GM12878 (cell line): Measurements from ENCODE around the gene PLS3. TPM values are rescaled to one million over a fixed set of nuclear protein-coding genes. Genes with fewer than 3 reads are reported as not detected.
A peak's percentile ranks its signal among the peaks of the same experiment; 100 is the strongest.

Experiments used
- ATAC-seq: fragments of 200-7000 bp; cut with Tn5 transposase; 3 replicates; pipeline ENCODE4 v1.9.1; 2020; ENCODE audit warnings: mild to moderate bottlenecking, moderate library complexity
- BruUV-seq: library from RNA; stranded (reverse); fragments of 400-500 nt; replicated peaks from 2 replicates; lab custom pipeline; 2021; lab: Mats Ljungman, UMichigan
- CTCF ChIA-PET: fragments of 300-600 bp; sonication (Branson Sonifier 250); formaldehyde crosslinking; extraction: SDS; loops from one replicate; lab custom pipeline; 2021; ENCODE audit warnings: inconsistent platforms; lab: Yijun Ruan, JAX
- POLR2A ChIA-PET: fragments of 350-600 bp; formaldehyde crosslinking; extraction: SDS; loops from one replicate; lab custom pipeline; 2021; ENCODE audit warnings: inconsistent platforms; lab: Charles Lee
- RAD21 ChIA-PET: fragments of 300-600 bp; sonication (Branson Sonifier 250); formaldehyde crosslinking; loops from one replicate; lab custom pipeline; 2023; ENCODE audit warnings: antibody characterized with exemption; ENCODE audit not compliant: unreplicated experiment; lab: Charles Lee
- SMC1A ChIA-PET: fragments of 300-600 bp; sonication (Branson Sonifier 250); formaldehyde crosslinking; loops from one replicate; lab custom pipeline; 2023; ENCODE audit not compliant: unreplicated experiment, uncharacterized antibody; lab: Charles Lee
- DNase-seq: peaks from one replicate; pipeline ENCODE4 v3.0.0-alpha.2; 2011; ENCODE audit warnings: low read depth, low spot score
- FAIRE-seq: peaks from 3 replicates; lab custom pipeline; 2011; peaks lifted over from hg19 to GRCh38; lab: Jason Lieb, UNC
- H2AFZ ChIP-seq: 2 replicates; pipeline ENCODE4 v1.6.0; 2011; ENCODE audit warnings: low read depth, low read length, control low read depth; ENCODE audit not compliant: control insufficient read depth
- H3K27ac ChIP-seq: 2 replicates; pipeline ENCODE4 v1.5.1; 2011; ENCODE audit warnings: control low read depth; ENCODE audit not compliant: control insufficient read depth, insufficient read depth
- H3K27me3 ChIP-seq, 2 experiments: replicated peaks in 1 of 2; 2 replicates each; pipeline versions ENCODE4 v1.6.0 to v1.6.1; 2011; ENCODE audit warnings: low read length in 1 of 2; ENCODE audit not compliant: control insufficient read depth in 2 of 2, insufficient read depth in 2 of 2
- H3K36me3 ChIP-seq, 2 experiments: 2 replicates each; pipeline ENCODE4 v1.5.1; 2011; ENCODE audit warnings: low read length in 1 of 2; ENCODE audit not compliant: control insufficient read depth in 2 of 2, insufficient read depth in 2 of 2
- H3K4me1 ChIP-seq: 2 replicates; pipeline ENCODE4 v1.6.1; 2011; ENCODE audit warnings: mild to moderate bottlenecking, low read length, moderate library complexity, mixed read lengths; ENCODE audit not compliant: control insufficient read depth, insufficient read depth
- H3K4me2 ChIP-seq: 2 replicates; pipeline ENCODE4 v1.6.0; 2011; ENCODE audit warnings: control low read depth; ENCODE audit not compliant: control insufficient read depth, insufficient read depth
- H3K4me3 ChIP-seq: fragments of 200-600 bp; sonication (generic); 2 replicates; pipeline ENCODE4 v1.5.1; 2016
- H3K79me2 ChIP-seq: 2 replicates; pipeline ENCODE4 v1.6.0; 2011; ENCODE audit warnings: low read length; ENCODE audit not compliant: control insufficient read depth, insufficient read depth
- H3K9ac ChIP-seq: 2 replicates; pipeline ENCODE4 v1.8.0; 2011; ENCODE audit warnings: low read length, control low read depth, mixed read lengths; ENCODE audit not compliant: control insufficient read depth, insufficient read depth
- H3K9me3 ChIP-seq: replicated peaks from 3 replicates; pipeline ENCODE4 v1.5.1; 2011; ENCODE audit warnings: mild to moderate bottlenecking, low read length; ENCODE audit not compliant: control insufficient read depth, insufficient read depth
- H4K20me1 ChIP-seq: 2 replicates; pipeline ENCODE4 v1.6.0; 2011; ENCODE audit not compliant: control insufficient read depth, insufficient read depth
- CEBPB ChIP-seq, 2 experiments: fragments of 150-350 bp in 1 of 2; IDR thresholded peaks; 2 replicates each; pipeline ENCODE4 v1.6.1; 2012 to 2014; ENCODE audit warnings: low read depth in 2 of 2, low read length in 2 of 2, borderline replicate concordance in 1 of 2, inconsistent platforms in 1 of 2
- CHD4 ChIP-seq: fragments of 200-600 bp; sonication (generic); IDR thresholded peaks from 2 replicates; pipeline ENCODE4 v1.6.1; 2016; ENCODE audit warnings: mild to moderate bottlenecking
- ETV6 ChIP-seq, 2 experiments: fragments of 450-650 bp in 1 of 2; IDR thresholded peaks in 1 of 2; conservative IDR thresholded peaks in 1 of 2; 2 replicates each; pipeline ENCODE4 v1.6.1; 2014; ENCODE audit warnings: antibody characterized with exemption in 1 of 2, borderline replicate concordance in 1 of 2, low read depth in 1 of 2, mild to moderate bottlenecking in 1 of 2, moderate library complexity in 1 of 2
- FOS ChIP-seq: IDR thresholded peaks from 3 replicates; pipeline ENCODE4 v1.6.1; 2011; ENCODE audit warnings: borderline replicate concordance; ENCODE audit not compliant: insufficient read length; ENCODE audit errors: extremely low read depth
- GATAD2B ChIP-seq: fragments of 450-650 bp; conservative IDR thresholded peaks from 2 replicates; pipeline ENCODE4 v1.6.1; 2017; ENCODE audit warnings: low read depth, mild to moderate bottlenecking, moderate library complexity
- HCFC1 ChIP-seq: fragments of 150-350 bp; IDR thresholded peaks from 2 replicates; pipeline ENCODE4 v1.6.1; 2014; ENCODE audit warnings: low read length
- IKZF2 ChIP-seq, 2 experiments: fragments of 450-650 bp; IDR thresholded peaks; 2 replicates each; pipeline ENCODE4 v1.6.1; 2017; ENCODE audit warnings: mild to moderate bottlenecking in 2 of 2, moderate library complexity in 2 of 2
- MTA2 ChIP-seq: fragments of 450-650 bp; IDR thresholded peaks from 2 replicates; pipeline ENCODE4 v1.6.1; 2016; ENCODE audit warnings: low read depth, mild to moderate bottlenecking, moderate library complexity
- NFYB ChIP-seq: IDR thresholded peaks from 2 replicates; pipeline ENCODE4 v1.6.1; 2011; ENCODE audit warnings: low read depth, mild to moderate bottlenecking, low read length, improper control_type of control experiment, moderate library complexity; ENCODE audit not compliant: insufficient read depth
- POLR2AphosphoS2 ChIP-seq: IDR thresholded peaks from 2 replicates; pipeline ENCODE4 v1.6.1; 2011; ENCODE audit warnings: low read depth, mild to moderate bottlenecking, low read length, improper control_type of control experiment, moderate library complexity
- RFX5 ChIP-seq: IDR thresholded peaks from 2 replicates; pipeline ENCODE4 v1.6.1; 2011; ENCODE audit warnings: low read depth, low read length, improper control_type of control experiment
- RUNX3 ChIP-seq: IDR thresholded peaks from 2 replicates; pipeline ENCODE4 v1.6.1; 2012; ENCODE audit warnings: low read length, inconsistent platforms
- SPI1 ChIP-seq: IDR thresholded peaks from 2 replicates; pipeline ENCODE4 v1.6.1; 2011; ENCODE audit warnings: low read depth, mild to moderate bottlenecking, low read length, moderate library complexity, borderline replicate concordance; ENCODE audit not compliant: insufficient read depth
- TBL1XR1 ChIP-seq: IDR thresholded peaks from 2 replicates; pipeline ENCODE4 v1.6.1; 2012; ENCODE audit warnings: low read depth, low read length, improper control_type of control experiment
- WRNIP1 ChIP-seq: IDR thresholded peaks from 2 replicates; pipeline ENCODE4 v1.6.1; 2011; ENCODE audit warnings: low read depth, low read length, improper control_type of control experiment, borderline replicate concordance
- WGBS: methylation state at CpG from one replicate; pipeline ENCODE4 v1.1.6; 2016; ENCODE audit warnings: low lambda C conversion rate; ENCODE audit not compliant: insufficient replicate concordance, insufficient coverage; ENCODE audit errors: missing lambda C conversion rate; 5-methylcytosine and 5-hydroxymethylcytosine counted together
- in situ Hi-C: fragments of 300-500 bp; cut with MboI; formaldehyde crosslinking; loops from 9 replicates; pipeline ENCODE4 v1.14.3; 2018; ENCODE audit warnings: mixed read lengths
- intact Hi-C: fragments of 100-400 bp; cut with micrococcal nuclease; formaldehyde crosslinking; loops from one replicate; pipeline ENCODE4 v1.14.2; 2022; ENCODE audit not compliant: unreplicated experiment
- polyA plus RNA-seq, 11 experiments: library from polyadenylated mRNA; depleted of rRNA in 4 of 11; unstranded in 6 of 11; stranded (reverse) in 5 of 11; fragments of >200 nt; fragmentation: Nextera tagmentation in 4 of 11; fragmentation: Illumina TruSeq in 1 of 11; extraction: Ambion mirVana in 4 of 11; extraction: Trizol in 1 of 11; gene quantifications; 1 replicate in 1 of 11; 2 replicates in 10 of 11; pipeline versions ENCODE4 v1.2.1 to v1.2.3, GENCODE V29; 2011 to 2016; ENCODE audit warnings: inconsistent platforms in 2 of 11, missing spikeins in 2 of 11, low read depth in 1 of 11
- total RNA-seq, 4 experiments: library from RNA; depleted of rRNA in 3 of 4; stranded (reverse); fragments of >200 nt in 3 of 4; fragmentation: Illumina TruSeq in 1 of 4; extraction: Trizol in 1 of 4; gene quantifications; 2 replicates each; pipeline versions ENCODE4 v1.2.1 to v1.2.3, GENCODE V29; 2013 to 2021
- TF ChIP-seq, protein P1 (sequence below): fragments of 150-350 bp; IDR thresholded peaks from 2 replicates; pipeline ENCODE4 v1.6.1; 2014; ENCODE audit warnings: mild to moderate bottlenecking, low read depth, low read length
- TF ChIP-seq, protein P2 (sequence below): IDR thresholded peaks from 2 replicates; pipeline ENCODE4 v1.6.1; 2011; ENCODE audit warnings: mild to moderate bottlenecking, low read depth, low read length, moderate library complexity; ENCODE audit not compliant: insufficient replicate concordance
- TF ChIP-seq, protein P3 (sequence below): fragments of 450-650 bp; conservative IDR thresholded peaks from 2 replicates; pipeline ENCODE4 v1.6.1; 2017; ENCODE audit warnings: mild to moderate bottlenecking, moderate library complexity

The PLS3 gene
- total and polyA plus RNA-seq, 10 of the 15 experiments (the other 5 are each of a cell fraction or from before 2014, with no cell fraction given): 47.6 to 236 (median 174) TPM

DNA sequence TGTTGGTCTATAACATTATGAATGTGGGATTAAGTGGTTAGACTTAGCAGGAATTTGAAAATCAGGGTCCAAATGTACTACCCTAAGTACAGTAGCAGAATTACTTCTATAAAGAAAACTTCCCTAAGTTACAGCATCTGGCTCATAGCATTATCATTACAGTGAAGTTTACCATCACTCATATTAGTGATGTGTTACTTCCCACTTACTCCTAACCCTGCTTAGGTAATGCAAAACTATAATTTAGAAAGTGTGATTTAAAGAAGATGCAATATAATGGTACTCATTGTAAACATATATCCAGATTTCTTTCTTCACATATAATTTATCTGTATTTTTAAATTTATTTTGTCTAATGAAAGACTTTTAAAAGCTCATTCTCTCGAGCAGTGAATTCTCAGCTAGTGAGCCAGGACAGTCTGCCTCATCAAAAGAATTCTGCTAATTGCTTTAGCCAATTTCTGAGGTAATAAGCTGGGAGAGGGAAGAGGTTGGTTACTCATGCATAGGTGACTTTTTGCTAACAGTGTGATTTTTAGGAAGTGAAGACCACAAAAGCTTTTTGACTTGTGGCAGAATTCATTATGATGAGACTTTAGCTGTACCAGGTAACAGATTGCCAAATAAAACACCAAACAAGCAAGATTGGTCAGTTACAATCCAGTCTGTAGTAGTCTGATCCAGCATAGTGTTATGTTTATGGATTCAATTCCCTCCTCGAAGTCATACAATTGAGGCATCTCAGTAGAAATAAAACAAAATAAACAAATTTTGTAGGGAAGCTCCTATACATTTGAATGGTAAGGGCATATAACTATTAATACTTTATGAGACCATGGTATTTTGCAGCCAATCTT, 21.0 kb downstream of the PLS3 start:
- no peaks in the 10 kb centered on the region for H3K36me3 ChIP-seq
- intact Hi-C loops (no loop called here), in situ Hi-C loops (no loop called here)
- ChIA-PET CTCF (interaction anchor here (1.3 to 2.5 kb wide), 5 partner anchors 8 to 23 kb away, joined by 3 to 11 read pairs (median 4); no protein-coding TSS in a partner anchor), POLR2A (interaction anchor here (1.0 to 1.4 kb wide), 4 partner anchors 9 to 83 kb away, joined by 3 to 7 read pairs (median 3); no protein-coding TSS in a partner anchor), RAD21 (interaction anchor here (0.8 to 4.4 kb wide), 12 partner anchors 7 to 220 kb away, joined by 3 to 38 read pairs (median 4); no protein-coding TSS in a partner anchor), SMC1A (interaction anchor here (1.1 to 4.2 kb wide), 10 partner anchors 10 to 37 kb away, joined by 3 to 27 read pairs (median 8); no protein-coding TSS in a partner anchor)
- H3K4me3 ChIP-seq: no peak overlapping the region
- H4K20me1 ChIP-seq: no peaks in the 10 kb centered on the region
- no peak overlapping the region for H3K9ac ChIP-seq
- no peaks in the 10 kb centered on the region for H3K4me1 ChIP-seq
- no peaks in the 10 kb centered on the region; the same call in 2 of the 3 replicates for H3K9me3 ChIP-seq
- H3K79me2 ChIP-seq: no peaks in the 10 kb centered on the region; the same call in 1 of the 2 replicates
- DNase-seq (no peak), ATAC-seq (peak; percentile 49), FAIRE-seq (no peak)
- 0% methylated on average over 2 of the region's 2 CpGs for WGBS
- BruUV-seq: no TSS peak
- H3K4me2 ChIP-seq: no peak overlapping the region
- H3K27me3 ChIP-seq: no peaks in the 10 kb centered on the region
- no peak overlapping the region for H2AFZ ChIP-seq
- no peak overlapping the region for H3K27ac ChIP-seq
- TF ChIP-seq MTA2: peak; percentile 75
- TF ChIP-seq, protein P1, sequence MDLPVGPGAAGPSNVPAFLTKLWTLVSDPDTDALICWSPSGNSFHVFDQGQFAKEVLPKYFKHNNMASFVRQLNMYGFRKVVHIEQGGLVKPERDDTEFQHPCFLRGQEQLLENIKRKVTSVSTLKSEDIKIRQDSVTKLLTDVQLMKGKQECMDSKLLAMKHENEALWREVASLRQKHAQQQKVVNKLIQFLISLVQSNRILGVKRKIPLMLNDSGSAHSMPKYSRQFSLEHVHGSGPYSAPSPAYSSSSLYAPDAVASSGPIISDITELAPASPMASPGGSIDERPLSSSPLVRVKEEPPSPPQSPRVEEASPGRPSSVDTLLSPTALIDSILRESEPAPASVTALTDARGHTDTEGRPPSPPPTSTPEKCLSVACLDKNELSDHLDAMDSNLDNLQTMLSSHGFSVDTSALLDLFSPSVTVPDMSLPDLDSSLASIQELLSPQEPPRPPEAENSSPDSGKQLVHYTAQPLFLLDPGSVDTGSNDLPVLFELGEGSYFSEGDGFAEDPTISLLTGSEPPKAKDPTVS: no peak
- TF ChIP-seq CHD4: no peak
- TF ChIP-seq TBL1XR1: no peak
- peak; percentile 35; the same call in 1 of the 2 replicates for TF ChIP-seq RUNX3
- TF ChIP-seq WRNIP1: no peak
- 0 out of 2 replicates have a peak, but pooled peaks have one; percentile 27 for TF ChIP-seq RFX5
- TF ChIP-seq IKZF2 (IDR thresholded peaks at IDR 0.05): peak; percentile 45 to 49; a peak in 2 of 4 replicates
- no peak for TF ChIP-seq GATAD2B
- peak; percentile 33; the same call in 1 of the 2 replicates for TF ChIP-seq NFYB
- TF ChIP-seq, protein P2, sequence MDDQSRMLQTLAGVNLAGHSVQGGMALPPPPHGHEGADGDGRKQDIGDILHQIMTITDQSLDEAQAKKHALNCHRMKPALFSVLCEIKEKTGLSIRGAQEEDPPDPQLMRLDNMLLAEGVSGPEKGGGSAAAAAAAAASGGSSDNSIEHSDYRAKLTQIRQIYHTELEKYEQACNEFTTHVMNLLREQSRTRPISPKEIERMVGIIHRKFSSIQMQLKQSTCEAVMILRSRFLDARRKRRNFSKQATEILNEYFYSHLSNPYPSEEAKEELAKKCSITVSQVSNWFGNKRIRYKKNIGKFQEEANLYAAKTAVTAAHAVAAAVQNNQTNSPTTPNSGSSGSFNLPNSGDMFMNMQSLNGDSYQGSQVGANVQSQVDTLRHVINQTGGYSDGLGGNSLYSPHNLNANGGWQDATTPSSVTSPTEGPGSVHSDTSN: no peak
- no peak for TF ChIP-seq CEBPB (IDR thresholded peaks at IDR 0.05; ENCODE audit: borderline replicate concordance in 1 of 2, low read depth in 2 of 2, low read length in 2 of 2)
- TF ChIP-seq HCFC1: no peak
- TF ChIP-seq POLR2AphosphoS2: no peak
- TF ChIP-seq ETV6 (conservative IDR thresholded peaks at IDR 0.05 in 1 of 2, IDR thresholded peaks at IDR 0.05 in 1 of 2; ENCODE audit: borderline replicate concordance in 1 of 2, low read depth in 1 of 2): no peak
- TF ChIP-seq FOS: no peak
- peak; percentile 40; the same call in 1 of the 2 replicates for TF ChIP-seq SPI1
- TF ChIP-seq, protein P3, sequence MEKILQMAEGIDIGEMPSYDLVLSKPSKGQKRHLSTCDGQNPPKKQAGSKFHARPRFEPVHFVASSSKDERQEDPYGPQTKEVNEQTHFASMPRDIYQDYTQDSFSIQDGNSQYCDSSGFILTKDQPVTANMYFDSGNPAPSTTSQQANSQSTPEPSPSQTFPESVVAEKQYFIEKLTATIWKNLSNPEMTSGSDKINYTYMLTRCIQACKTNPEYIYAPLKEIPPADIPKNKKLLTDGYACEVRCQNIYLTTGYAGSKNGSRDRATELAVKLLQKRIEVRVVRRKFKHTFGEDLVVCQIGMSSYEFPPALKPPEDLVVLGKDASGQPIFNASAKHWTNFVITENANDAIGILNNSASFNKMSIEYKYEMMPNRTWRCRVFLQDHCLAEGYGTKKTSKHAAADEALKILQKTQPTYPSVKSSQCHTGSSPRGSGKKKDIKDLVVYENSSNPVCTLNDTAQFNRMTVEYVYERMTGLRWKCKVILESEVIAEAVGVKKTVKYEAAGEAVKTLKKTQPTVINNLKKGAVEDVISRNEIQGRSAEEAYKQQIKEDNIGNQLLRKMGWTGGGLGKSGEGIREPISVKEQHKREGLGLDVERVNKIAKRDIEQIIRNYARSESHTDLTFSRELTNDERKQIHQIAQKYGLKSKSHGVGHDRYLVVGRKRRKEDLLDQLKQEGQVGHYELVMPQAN: no peak
